ENCODE measurements around the gene ECI1.

Gene ECI1

GRCh38 chr16:2251296-2252111, at the start of gene ECI1:
ECI1 (minus strand) TSS chr16:2251587; CDS start chr16:2251566, 21 bp downstream.
- Histone ChIP-seq H3K9me3 (ENCODE audit: insufficient read depth, low read length) (no peaks in the 10 kb centered on the region), H4K20me1 (ENCODE audit: insufficient read depth, low read length) (peaks cover 20% of the 10 kb centered on the region), H3K4me3 (ENCODE audit: low read length) (peak within 1 kb of the TSS; percentile 92), H3K9ac (ENCODE audit: low read length) (peak within 1 kb of the TSS; percentile 72), H2AFZ (ENCODE audit: low read depth, low read length) (no peak within 1 kb of the TSS), H3K4me2 (ENCODE audit: low read length) (peak within 1 kb of the TSS; percentile 100), H3K79me2 (ENCODE audit: low read length) (peaks cover 34% of the 10 kb centered on the region), H3K36me3 (replicated peaks; ENCODE audit: low read depth, low read length) (peaks cover 24% of the 10 kb centered on the region), H3K27me3 (ENCODE audit: low read depth, low read length) (no peaks in the 10 kb centered on the region), H3K4me1 (ENCODE audit: low read length) (peaks cover 32% of the 10 kb centered on the region), H3K27ac (ENCODE audit: low read length) (peak within 1 kb of the TSS; percentile 74)
- no peak for TF ChIP-seq EZH2phosphoT487 (IDR thresholded peaks at IDR 0.05; ENCODE audit: low read depth)
- peak; percentile 58 for TF ChIP-seq CTCF (IDR thresholded peaks at IDR 0.05; ENCODE audit: low read depth, low read length)

GRCh38 chr16:2299915-2300192, 48.5 kb upstream of the ECI1 start:
- no peak overlapping the region for H3K4me2 ChIP-seq (ENCODE audit: low read length)
- no peaks in the 10 kb centered on the region for H3K79me2 ChIP-seq (ENCODE audit: low read length)
- H3K9me3 ChIP-seq (ENCODE audit: insufficient read depth, low read length) = no peaks in the 10 kb centered on the region
- no peak overlapping the region for H3K4me3 ChIP-seq (ENCODE audit: low read length)
- no peaks in the 10 kb centered on the region for H4K20me1 ChIP-seq (ENCODE audit: insufficient read depth, low read length)
- H3K9ac ChIP-seq (ENCODE audit: low read length) = no peak overlapping the region
- no peaks in the 10 kb centered on the region for H3K36me3 ChIP-seq (replicated peaks; ENCODE audit: low read depth, low read length)
- H3K27ac ChIP-seq (ENCODE audit: low read length) = no peak overlapping the region
- H3K4me1 ChIP-seq (ENCODE audit: low read length) = peaks cover 16% of the 10 kb centered on the region
- no peak overlapping the region for H2AFZ ChIP-seq (ENCODE audit: low read depth, low read length)
- H3K27me3 ChIP-seq (ENCODE audit: low read depth, low read length) = 0 out of 2 replicates have a peak, but pooled peaks cover 5% of the 10 kb centered on the region
- TF ChIP-seq CTCF (IDR thresholded peaks at IDR 0.05; ENCODE audit: low read depth, low read length) (no peak), EZH2phosphoT487 (IDR thresholded peaks at IDR 0.05; ENCODE audit: low read depth) (no peak)

- Histone ChIP-seq H2AFZ (ENCODE audit: low read depth, low read length) (no peak overlapping the region), H3K27me3 (ENCODE audit: low read depth, low read length) (0 out of 2 replicates have a peak, but pooled peaks cover 5% of the 10 kb centered on the region), H4K20me1 (ENCODE audit: insufficient read depth, low read length) (no peaks in the 10 kb centered on the region), H3K79me2 (ENCODE audit: low read length) (no peaks in the 10 kb centered on the region), H3K4me1 (ENCODE audit: low read length) (peaks cover 16% of the 10 kb centered on the region), H3K4me3 (ENCODE audit: low read length) (no peak overlapping the region), H3K9me3 (ENCODE audit: insufficient read depth, low read length) (no peaks in the 10 kb centered on the region), H3K4me2 (ENCODE audit: low read length) (no peak overlapping the region), H3K9ac (ENCODE audit: low read length) (no peak overlapping the region), H3K36me3 (replicated peaks; ENCODE audit: low read depth, low read length) (no peaks in the 10 kb centered on the region), H3K27ac (ENCODE audit: low read length) (no peak overlapping the region)
- TF ChIP-seq CTCF (IDR thresholded peaks at IDR 0.05; ENCODE audit: low read depth, low read length) (no peak), EZH2phosphoT487 (IDR thresholded peaks at IDR 0.05; ENCODE audit: low read depth) (no peak)
Measured at GRCh38 chr16:2299121-2299914, 47.9 kb upstream of the ECI1 start.

- no peak overlapping the region for H3K4me3 ChIP-seq (ENCODE audit: low read length)
- peaks cover 16% of the 10 kb centered on the region for H3K4me1 ChIP-seq (ENCODE audit: low read length)
- no peaks in the 10 kb centered on the region for H3K79me2 ChIP-seq (ENCODE audit: low read length)
- no peak overlapping the region for H3K27ac ChIP-seq (ENCODE audit: low read length)
- H3K36me3 ChIP-seq (replicated peaks; ENCODE audit: low read depth, low read length) = no peaks in the 10 kb centered on the region
- H2AFZ ChIP-seq (ENCODE audit: low read depth, low read length) = no peak overlapping the region
- H3K27me3 ChIP-seq (ENCODE audit: low read depth, low read length) = 0 out of 2 replicates have a peak, but pooled peaks cover 5% of the 10 kb centered on the region
- H3K9ac ChIP-seq (ENCODE audit: low read length) = no peak overlapping the region
- H3K9me3 ChIP-seq (ENCODE audit: insufficient read depth, low read length) = no peaks in the 10 kb centered on the region
- TF ChIP-seq EZH2phosphoT487 (IDR thresholded peaks at IDR 0.05; ENCODE audit: low read depth) (no peak), CTCF (IDR thresholded peaks at IDR 0.05; ENCODE audit: low read depth, low read length) (no peak)
- H3K4me2 ChIP-seq (ENCODE audit: low read length) = no peak overlapping the region
- H4K20me1 ChIP-seq (ENCODE audit: insufficient read depth, low read length) = no peaks in the 10 kb centered on the region
Measured at GRCh38 chr16:2298621-2299020, 47.2 kb upstream of the ECI1 start.

Measured in OCI-LY3 (cell line).